Measurements from ENCODE around the gene PCDH10. TPM values are rescaled to one million over a fixed set of nuclear protein-coding genes. Genes with fewer than 3 reads are reported as not detected.
"Not testable (repeated sequence)": the region's sequence is repeated elsewhere in the genome, so short reads cannot be mapped to it uniquely, and the experiment has no call there.

Gene PCDH10
- total RNA-seq, 1 donor from 2014 or later = 30.2 TPM

GRCh38 chr4:133189147-133189517, 40.0 kb downstream of the PCDH10 start:
- Mint-ChIP-seq H3K4me1 (ENCODE audit: low read depth) (peaks cover 11% of the 10 kb centered on the region), H3K27ac (ENCODE audit: unreplicated experiment) (no peak overlapping the region), H3K27me3 (ENCODE audit: low read depth) (no peaks in the 10 kb centered on the region), H3K36me3 (ENCODE audit: low read depth) (peaks cover 4% of the 10 kb centered on the region), H3K9me3 (ENCODE audit: low read depth) (no peaks in the 10 kb centered on the region), H3K4me3 (ENCODE audit: unreplicated experiment) (no peak overlapping the region)
- TF ChIP-seq CTCF (IDR thresholded peaks at IDR 0.05) = no peak
- DNase-seq (ENCODE audit: low spot score) = no peak

DNA sequence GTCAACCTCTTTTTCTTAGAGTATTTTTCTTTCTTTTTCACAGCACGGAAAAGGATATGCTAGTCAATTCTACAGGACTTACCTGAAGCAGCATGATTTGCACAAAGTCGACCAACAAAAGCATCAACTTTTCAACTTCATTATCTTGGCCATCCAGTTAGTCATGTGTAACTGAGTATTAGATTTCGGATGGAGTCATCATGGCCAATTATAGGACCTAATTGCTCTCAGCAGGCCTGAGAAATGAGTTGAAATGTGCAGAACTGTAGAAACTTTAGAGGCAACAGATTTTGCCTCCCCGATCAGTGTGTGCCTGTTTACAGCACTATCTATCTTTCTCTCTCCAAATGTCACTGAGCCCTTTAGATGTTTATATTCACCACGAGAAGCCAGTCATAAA, 41.0 kb downstream of the PCDH10 start:
- H3K9me3 Mint-ChIP-seq (ENCODE audit: low read depth) = no peaks in the 10 kb centered on the region
- no peak overlapping the region for H3K4me3 Mint-ChIP-seq (ENCODE audit: unreplicated experiment)
- DNase-seq (ENCODE audit: low spot score) = no peak

DNA sequence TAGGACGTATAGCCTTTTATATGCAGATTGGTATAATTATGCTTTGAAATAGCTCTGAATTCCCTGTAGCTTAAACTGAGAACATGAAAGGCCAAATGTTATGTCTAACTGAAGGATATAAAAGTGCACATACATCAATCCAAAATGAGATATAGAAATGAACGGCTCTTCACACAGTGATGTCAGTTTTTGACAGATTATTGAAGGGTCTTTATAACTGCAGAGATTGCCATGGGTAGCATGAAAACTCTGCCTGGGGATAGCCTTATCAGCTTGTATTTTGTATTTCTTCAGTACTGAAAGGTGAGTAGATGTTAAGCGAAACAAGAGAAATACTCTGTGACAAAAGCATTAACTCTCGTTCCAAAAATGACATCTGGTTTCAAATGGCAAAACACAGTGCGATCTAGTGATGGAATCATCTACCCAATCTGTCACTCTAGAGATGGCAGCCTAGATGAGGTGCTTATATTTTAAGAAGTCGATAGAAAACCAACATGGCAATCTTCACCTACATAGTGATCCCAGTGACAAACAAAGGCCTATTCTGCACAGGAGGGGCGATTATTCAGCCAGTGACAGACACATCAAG, 59.7 kb downstream of the PCDH10 start:
- H3K27ac Mint-ChIP-seq (ENCODE audit: unreplicated experiment) = no peak overlapping the region
- H3K4me3 Mint-ChIP-seq (ENCODE audit: unreplicated experiment) = no peak overlapping the region
- H3K4me1 Mint-ChIP-seq (ENCODE audit: low read depth) = no peaks in the 10 kb centered on the region
- no peak for DNase-seq (ENCODE audit: low spot score)
- H3K9me3 Mint-ChIP-seq (ENCODE audit: low read depth) = peaks cover 11% of the 10 kb centered on the region
- peaks cover 2% of the 10 kb centered on the region for H3K36me3 Mint-ChIP-seq (ENCODE audit: low read depth)
- TF ChIP-seq CTCF (IDR thresholded peaks at IDR 0.05) = no peak
- no peaks in the 10 kb centered on the region for H3K27me3 Mint-ChIP-seq (ENCODE audit: low read depth)

More for the DNA sequence above, 41.0 kb downstream of the PCDH10 start:
- no peak for TF ChIP-seq CTCF (IDR thresholded peaks at IDR 0.05)
- H3K27me3 Mint-ChIP-seq (ENCODE audit: low read depth) = no peaks in the 10 kb centered on the region
- H3K36me3 Mint-ChIP-seq (ENCODE audit: low read depth) = peaks cover 4% of the 10 kb centered on the region
- no peak overlapping the region for H3K27ac Mint-ChIP-seq (ENCODE audit: unreplicated experiment)
- peaks cover 11% of the 10 kb centered on the region for H3K4me1 Mint-ChIP-seq (ENCODE audit: low read depth)

- H3K27me3 Mint-ChIP-seq (ENCODE audit: low read depth) = no peaks in the 10 kb centered on the region
- peaks cover 5% of the 10 kb centered on the region for H3K4me1 Mint-ChIP-seq (ENCODE audit: low read depth)
- no peak for TF ChIP-seq CTCF (IDR thresholded peaks at IDR 0.05)
- no peak for DNase-seq (ENCODE audit: low spot score)
- peaks cover 12% of the 10 kb centered on the region for H3K9me3 Mint-ChIP-seq (ENCODE audit: low read depth)
- H3K4me3 Mint-ChIP-seq (ENCODE audit: unreplicated experiment) = no peak overlapping the region
- peaks cover 5% of the 10 kb centered on the region for H3K36me3 Mint-ChIP-seq (ENCODE audit: low read depth)
- no peak overlapping the region for H3K27ac Mint-ChIP-seq (ENCODE audit: unreplicated experiment)
Observed at GRCh38 chr4:133233922-133234321, 84.8 kb downstream of the PCDH10 start.

DNA sequence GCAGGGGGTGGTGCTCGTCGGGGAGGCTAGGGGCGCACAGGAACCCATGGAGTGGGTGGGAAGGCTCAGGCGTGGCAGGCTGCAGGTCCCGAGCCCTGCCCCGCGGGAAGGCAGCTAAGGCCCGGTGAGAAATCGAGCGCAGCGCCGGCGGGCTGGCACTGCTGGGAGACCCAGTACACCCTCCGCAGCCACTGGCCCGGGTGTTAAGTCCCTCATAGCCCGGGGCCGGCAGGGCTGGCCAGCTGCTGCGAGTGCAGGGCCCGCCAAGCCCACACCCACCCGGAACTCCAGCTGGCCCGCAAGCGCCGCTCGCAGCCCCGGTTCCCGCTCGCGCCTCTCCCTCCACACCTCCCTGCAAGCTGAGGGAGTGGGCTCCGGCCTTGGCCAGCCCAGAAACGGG, 91.4 kb downstream of the PCDH10 start:
- H3K4me1 Mint-ChIP-seq (ENCODE audit: low read depth) = peaks cover 11% of the 10 kb centered on the region
- not testable (repeated sequence) for H3K9me3 Mint-ChIP-seq (ENCODE audit: low read depth); H3K27me3 Mint-ChIP-seq (ENCODE audit: low read depth)

More for the DNA sequence above, 91.4 kb downstream of the PCDH10 start:
- H3K4me3 Mint-ChIP-seq (ENCODE audit: unreplicated experiment); H3K36me3 Mint-ChIP-seq (ENCODE audit: low read depth); H3K27ac Mint-ChIP-seq (ENCODE audit: unreplicated experiment); DNase-seq (ENCODE audit: low spot score): not testable (repeated sequence)
